ENCODE results near the gene LOX. TPM values are rescaled to one million over a fixed set of nuclear protein-coding genes. Genes with fewer than 3 reads are reported as not detected.

Gene LOX
- total and polyA plus RNA-seq, 4 experiments from 2014 or later = 0.03 TPM; not detected in 3

DNA sequence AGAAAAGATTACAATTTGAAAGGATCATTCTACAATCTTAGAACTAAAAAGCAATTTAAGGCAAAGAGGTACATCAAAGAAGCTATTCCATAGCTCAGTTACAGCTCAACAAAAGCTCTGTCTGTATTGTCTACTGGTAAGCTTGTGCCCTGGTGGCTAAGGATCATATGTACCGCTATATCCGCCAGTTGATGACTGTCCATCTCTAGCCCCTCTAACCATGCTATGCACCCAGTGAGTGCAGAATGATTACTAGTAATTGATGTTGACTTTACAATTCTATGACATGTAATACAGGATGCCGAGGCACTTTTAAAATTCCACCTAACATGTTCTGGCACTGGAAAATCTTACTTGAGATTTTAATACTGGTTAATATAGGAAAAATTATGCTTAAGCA lies 13.1 kb downstream of the LOX start:
- Histone ChIP-seq H3K27ac (ENCODE audit: low read depth, low read length) (no peak overlapping the region), H3K9me3 (ENCODE audit: control insufficient read depth in 1 of 2, low read length in 2 of 2) (no peaks in the 10 kb centered on the region), H3K36me3 (ENCODE audit: insufficient read depth, low read length) (no peaks in the 10 kb centered on the region), H3K4me1 (ENCODE audit: insufficient read depth, low read length) (no peaks in the 10 kb centered on the region), H3K27me3 (ENCODE audit: insufficient read depth, low read length) (no peaks in the 10 kb centered on the region), H3K4me3 (ENCODE audit: low read length in 2 of 2) (no peak overlapping the region)
- ChIA-PET POLR2A (ENCODE audit: partially characterized antibody) (no interaction called here), CTCF (ENCODE audit: partially characterized antibody) (no interaction called here)
- no peak for DNase-seq
- Mint-ChIP-seq H3K4me1 (no peaks in the 10 kb centered on the region), H3K27ac (no peak overlapping the region), H3K36me3 (no peaks in the 10 kb centered on the region), H3K27me3 (no peaks in the 10 kb centered on the region), H3K9me3 (no peaks in the 10 kb centered on the region), H3K4me3 (no peak overlapping the region)
- intact Hi-C loops (cut with micrococcal nuclease) = no loop called here

DNA sequence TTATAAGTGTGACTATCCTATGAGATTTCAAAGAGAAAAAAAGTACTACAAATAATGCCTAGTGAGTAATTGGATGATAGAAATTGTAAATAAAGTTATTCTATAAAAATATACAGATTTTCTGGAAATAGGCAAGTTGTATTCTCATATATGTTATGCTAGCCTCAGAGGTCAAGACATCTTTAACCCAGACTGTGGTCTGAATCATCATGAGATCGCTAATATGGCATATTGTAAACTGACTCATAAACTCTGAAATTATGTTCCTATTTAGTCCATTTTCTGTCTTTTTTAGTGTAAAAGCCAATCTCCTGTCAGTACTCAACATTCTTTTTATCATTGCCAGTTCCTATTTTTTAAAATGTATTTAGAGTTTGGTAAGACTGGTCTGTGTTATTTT lies 14.2 kb downstream of the LOX start:
- no peak overlapping the region for H3K4me3 Mint-ChIP-seq
- no peaks in the 10 kb centered on the region for H3K36me3 Mint-ChIP-seq

DNA sequence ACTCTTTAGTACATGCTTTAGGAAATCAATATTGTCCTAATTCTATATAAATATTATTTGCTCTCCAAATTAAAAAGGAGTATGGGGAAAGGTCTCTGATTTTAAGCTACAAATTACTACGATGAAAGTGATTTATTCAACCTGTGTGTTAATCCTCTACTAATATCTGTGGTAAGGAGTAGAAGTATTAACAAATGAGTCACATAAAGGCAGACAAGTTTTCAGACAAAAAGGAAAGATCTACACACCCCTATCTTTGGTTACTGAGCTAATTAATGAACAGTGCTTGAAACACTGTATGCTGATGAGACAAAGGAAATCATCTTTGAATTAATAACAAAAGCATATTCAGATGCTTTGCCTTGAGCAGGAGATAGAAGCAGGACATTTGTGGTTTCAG lies 15.9 kb downstream of the LOX start:
- CTCF ChIA-PET (ENCODE audit: partially characterized antibody) = no interaction called here
- Histone ChIP-seq H3K4me3 (ENCODE audit: low read length in 2 of 2) (no peak overlapping the region), H3K36me3 (ENCODE audit: insufficient read depth, low read length) (no peaks in the 10 kb centered on the region), H3K9me3 (ENCODE audit: control insufficient read depth in 1 of 2, low read length in 2 of 2) (no peaks in the 10 kb centered on the region), H3K27me3 (ENCODE audit: insufficient read depth, low read length) (no peaks in the 10 kb centered on the region), H3K27ac (ENCODE audit: low read depth, low read length) (no peak overlapping the region), H3K4me1 (ENCODE audit: insufficient read depth, low read length) (no peaks in the 10 kb centered on the region)
- no peaks in the 10 kb centered on the region for H3K9me3 Mint-ChIP-seq
- H3K4me1 Mint-ChIP-seq = no peaks in the 10 kb centered on the region
- no peak overlapping the region for H3K4me3 Mint-ChIP-seq
- DNase-seq = no peak
- no peaks in the 10 kb centered on the region for H3K27me3 Mint-ChIP-seq
- POLR2A ChIA-PET (ENCODE audit: partially characterized antibody) = no interaction called here
- H3K27ac Mint-ChIP-seq = no peak overlapping the region
- H3K36me3 Mint-ChIP-seq = no peaks in the 10 kb centered on the region
- intact Hi-C loops (cut with micrococcal nuclease) = no loop called here

More for the DNA sequence above, 14.2 kb downstream of the LOX start:
- no peaks in the 10 kb centered on the region for H3K4me1 Mint-ChIP-seq
- DNase-seq = no peak
- ChIA-PET POLR2A (ENCODE audit: partially characterized antibody) (no interaction called here), CTCF (ENCODE audit: partially characterized antibody) (no interaction called here)
- no peak overlapping the region for H3K27ac Mint-ChIP-seq
- intact Hi-C loops (cut with micrococcal nuclease) = no loop called here
- Histone ChIP-seq H3K27me3 (ENCODE audit: insufficient read depth, low read length) (no peaks in the 10 kb centered on the region), H3K36me3 (ENCODE audit: insufficient read depth, low read length) (no peaks in the 10 kb centered on the region), H3K4me3 (ENCODE audit: low read length in 2 of 2) (no peak overlapping the region), H3K9me3 (ENCODE audit: control insufficient read depth in 1 of 2, low read length in 2 of 2) (no peaks in the 10 kb centered on the region), H3K4me1 (ENCODE audit: insufficient read depth, low read length) (no peaks in the 10 kb centered on the region), H3K27ac (ENCODE audit: low read depth, low read length) (no peak overlapping the region)
- H3K27me3 Mint-ChIP-seq = no peaks in the 10 kb centered on the region
- H3K9me3 Mint-ChIP-seq = no peaks in the 10 kb centered on the region

DNA sequence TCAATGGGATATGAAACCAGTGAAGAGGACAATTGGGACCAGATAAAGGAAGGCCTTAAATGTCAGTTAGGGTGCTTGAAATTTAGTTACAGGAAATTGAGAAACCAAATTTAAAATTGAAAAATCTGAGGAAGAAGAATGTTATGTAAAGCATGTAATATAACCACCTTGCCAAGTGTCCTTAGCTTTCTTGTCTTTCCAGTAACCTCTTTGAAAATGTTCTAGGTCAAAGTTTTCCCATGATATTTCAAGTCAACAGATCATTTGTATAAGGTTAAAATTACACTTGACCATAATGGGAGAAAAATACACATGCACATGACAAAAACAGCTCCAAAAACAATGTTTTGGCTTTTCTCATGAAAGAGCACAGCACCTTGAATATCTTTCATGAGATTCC lies 21.1 kb downstream of the LOX start:
- POLR2A ChIA-PET (ENCODE audit: partially characterized antibody) = no interaction called here
- H3K36me3 Mint-ChIP-seq = peaks cover 0 to 26% of the 10 kb centered on the region in 2 donors
- DNase-seq = no peak
- Histone ChIP-seq H3K4me3 (ENCODE audit: low read length in 2 of 2) (no peak overlapping the region), H3K27ac (ENCODE audit: low read depth, low read length) (no peak overlapping the region), H3K4me1 (ENCODE audit: insufficient read depth, low read length) (no peaks in the 10 kb centered on the region), H3K9me3 (ENCODE audit: control insufficient read depth in 1 of 2, low read length in 2 of 2) (no peaks in the 10 kb centered on the region), H3K36me3 (ENCODE audit: insufficient read depth, low read length) (no peaks in the 10 kb centered on the region), H3K27me3 (ENCODE audit: insufficient read depth, low read length) (no peaks in the 10 kb centered on the region)
- intact Hi-C loops (cut with micrococcal nuclease) = no loop called here
- H3K4me3 Mint-ChIP-seq = no peak overlapping the region
- no peak overlapping the region for H3K27ac Mint-ChIP-seq
- H3K9me3 Mint-ChIP-seq = peaks cover 0 to 2% (median 0%) of the 10 kb centered on the region in 8 donors
- no peaks in the 10 kb centered on the region for H3K27me3 Mint-ChIP-seq
- H3K4me1 Mint-ChIP-seq = no peaks in the 10 kb centered on the region
- CTCF ChIA-PET (ENCODE audit: partially characterized antibody) = no interaction called here

DNA sequence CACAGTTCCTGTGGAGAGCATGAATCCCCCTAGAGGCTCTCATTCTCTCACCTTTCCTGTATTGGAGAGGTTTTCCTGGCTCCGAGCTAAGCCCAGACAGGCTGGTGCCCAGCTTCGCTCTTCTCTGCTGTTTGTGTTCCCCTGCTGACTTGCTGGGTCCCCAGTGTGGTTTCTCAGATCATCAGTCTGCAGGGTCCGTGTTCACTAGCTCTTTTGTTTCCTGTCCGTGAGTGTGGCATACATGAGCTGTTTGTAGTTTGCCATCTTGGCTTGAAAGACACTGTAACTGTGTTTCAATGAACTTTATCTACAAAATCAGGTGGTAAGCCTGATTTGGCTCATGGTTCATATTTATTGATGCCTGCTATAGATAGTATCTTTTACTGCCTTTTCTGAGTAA lies 23.8 kb downstream of the LOX start:
- H3K9me3 Mint-ChIP-seq = peaks cover 0 to 5% (median 0%) of the 10 kb centered on the region in 8 donors
- Histone ChIP-seq H3K4me3 (ENCODE audit: low read length in 2 of 2) (no peak overlapping the region), H3K36me3 (ENCODE audit: insufficient read depth, low read length) (no peaks in the 10 kb centered on the region), H3K27me3 (ENCODE audit: insufficient read depth, low read length) (no peaks in the 10 kb centered on the region), H3K27ac (ENCODE audit: low read depth, low read length) (no peak overlapping the region), H3K4me1 (ENCODE audit: insufficient read depth, low read length) (no peaks in the 10 kb centered on the region), H3K9me3 (ENCODE audit: control insufficient read depth in 1 of 2, low read length in 2 of 2) (no peaks in the 10 kb centered on the region)
- peaks cover 4 to 51% of the 10 kb centered on the region in 2 donors for H3K36me3 Mint-ChIP-seq
- H3K4me3 Mint-ChIP-seq = no peak overlapping the region
- DNase-seq = no peak
- H3K4me1 Mint-ChIP-seq = no peaks in the 10 kb centered on the region
- intact Hi-C loops (cut with micrococcal nuclease) = no loop called here
- ChIA-PET CTCF (ENCODE audit: partially characterized antibody) (no interaction called here), POLR2A (ENCODE audit: partially characterized antibody) (no interaction called here)
- no peaks in the 10 kb centered on the region for H3K27me3 Mint-ChIP-seq
- H3K27ac Mint-ChIP-seq = no peak overlapping the region

DNA sequence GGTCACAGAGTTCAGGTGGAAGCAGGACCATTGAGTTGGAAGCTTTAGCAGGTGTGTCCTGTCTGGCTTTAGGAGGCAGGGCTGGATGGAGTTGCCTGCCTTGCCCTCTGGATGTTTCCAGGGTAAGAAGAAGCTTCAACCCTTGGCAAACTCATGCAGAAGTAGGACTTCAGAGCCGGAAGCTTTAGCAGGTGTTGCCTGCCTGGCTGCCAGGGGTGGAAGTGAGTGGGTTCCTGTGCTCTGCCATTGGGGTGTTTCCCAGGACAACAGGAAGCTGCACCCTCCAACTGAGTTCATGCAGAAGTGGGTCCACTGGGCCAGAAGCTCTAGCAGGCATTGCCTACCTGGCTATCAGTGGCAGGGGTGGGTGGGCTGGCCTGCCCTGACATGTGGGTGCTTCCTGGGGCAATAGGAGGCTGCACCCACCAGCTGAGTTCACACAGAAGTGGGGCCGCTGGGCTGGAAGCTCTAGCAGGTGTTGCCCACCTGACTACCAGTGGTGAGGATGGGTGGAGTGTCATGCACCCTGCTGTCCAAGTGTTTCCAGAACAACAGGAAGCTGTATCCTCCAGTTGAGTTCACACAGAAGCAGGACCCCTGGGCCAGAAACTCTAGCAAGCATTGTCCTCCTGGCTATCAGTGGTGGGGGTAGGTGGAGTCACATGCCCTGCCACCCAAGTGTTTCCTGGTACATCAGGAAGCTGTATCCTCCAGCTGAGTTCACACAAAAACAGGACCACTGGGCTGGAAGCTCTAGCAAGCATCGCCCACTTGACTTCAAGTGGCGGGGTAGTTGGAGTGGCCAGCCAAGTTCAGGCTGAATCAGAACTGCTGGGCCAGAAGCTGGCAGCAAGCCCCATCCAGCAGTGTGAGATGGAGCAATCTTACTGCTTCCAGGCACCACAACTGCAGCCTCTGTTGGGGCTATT lies 24.6 kb downstream of the LOX start:
- H3K27me3 Mint-ChIP-seq = no peaks in the 10 kb centered on the region
- peaks cover 0 to 5% (median 0%) of the 10 kb centered on the region in 8 donors for H3K9me3 Mint-ChIP-seq
- Histone ChIP-seq H3K4me3 (ENCODE audit: low read length in 2 of 2) (no peak overlapping the region), H3K4me1 (ENCODE audit: insufficient read depth, low read length) (no peaks in the 10 kb centered on the region), H3K36me3 (ENCODE audit: insufficient read depth, low read length) (no peaks in the 10 kb centered on the region), H3K27me3 (ENCODE audit: insufficient read depth, low read length) (no peaks in the 10 kb centered on the region), H3K27ac (ENCODE audit: low read depth, low read length) (no peak overlapping the region), H3K9me3 (ENCODE audit: control insufficient read depth in 1 of 2, low read length in 2 of 2) (no peaks in the 10 kb centered on the region)
- peaks cover 6 to 58% of the 10 kb centered on the region in 2 donors for H3K36me3 Mint-ChIP-seq
- intact Hi-C loops (cut with micrococcal nuclease) = no loop called here
- H3K4me1 Mint-ChIP-seq = no peaks in the 10 kb centered on the region
- H3K27ac Mint-ChIP-seq = no peak overlapping the region
- no peak for DNase-seq
- POLR2A ChIA-PET (ENCODE audit: partially characterized antibody) = no interaction called here
- CTCF ChIA-PET (ENCODE audit: partially characterized antibody) = no interaction called here
- no peak overlapping the region for H3K4me3 Mint-ChIP-seq

DNA sequence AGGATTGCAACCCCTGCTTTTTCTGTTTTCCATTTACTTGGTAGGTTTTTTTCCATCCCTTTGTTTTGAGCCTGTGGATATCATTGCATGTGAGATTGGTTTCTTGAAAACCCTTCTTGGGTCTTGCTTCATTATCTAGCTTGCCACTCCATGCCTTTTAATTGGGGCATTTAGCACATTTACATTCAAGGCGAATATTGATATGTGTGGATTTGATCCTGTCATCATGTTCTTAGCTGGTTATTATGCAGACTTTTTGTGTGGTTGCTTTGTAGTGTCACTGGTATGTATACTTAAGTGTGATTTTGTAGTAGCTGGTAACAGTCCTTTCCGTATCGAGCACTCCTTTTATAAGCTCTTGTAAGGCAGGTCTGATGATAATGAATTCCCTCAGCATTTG lies 26.5 kb downstream of the LOX start:
- Mint-ChIP-seq H3K4me3 (no peak overlapping the region), H3K27ac (no peak overlapping the region), H3K4me1 (no peaks in the 10 kb centered on the region), H3K27me3 (no peaks in the 10 kb centered on the region), H3K9me3 (peaks cover 0 to 9% (median 2%) of the 10 kb centered on the region in 8 donors), H3K36me3 (peaks cover 6 to 54% of the 10 kb centered on the region in 2 donors)
- intact Hi-C loops (cut with micrococcal nuclease) = no loop called here
- Histone ChIP-seq H3K4me1 (ENCODE audit: insufficient read depth, low read length) (no peaks in the 10 kb centered on the region), H3K9me3 (ENCODE audit: control insufficient read depth in 1 of 2, low read length in 2 of 2) (no peaks in the 10 kb centered on the region), H3K4me3 (ENCODE audit: low read length in 2 of 2) (no peak overlapping the region), H3K36me3 (ENCODE audit: insufficient read depth, low read length) (no peaks in the 10 kb centered on the region), H3K27me3 (ENCODE audit: insufficient read depth, low read length) (no peaks in the 10 kb centered on the region), H3K27ac (ENCODE audit: low read depth, low read length) (no peak overlapping the region)
- CTCF ChIA-PET (ENCODE audit: partially characterized antibody) = no interaction called here
- DNase-seq = no peak
- POLR2A ChIA-PET (ENCODE audit: partially characterized antibody) = no interaction called here

Measured in CD4-positive, alpha-beta memory T cell (primary cell).